Measurements from ENCODE around the gene SERINC5. TPM values are rescaled to one million over a fixed set of nuclear protein-coding genes. Genes with fewer than 3 reads are reported as not detected.

SERINC5 gene
- total and polyA plus RNA-seq, 2 of the 4 experiments (the other 2 are of a cell fraction), result 5.0 to 8.1 TPM

DNA sequence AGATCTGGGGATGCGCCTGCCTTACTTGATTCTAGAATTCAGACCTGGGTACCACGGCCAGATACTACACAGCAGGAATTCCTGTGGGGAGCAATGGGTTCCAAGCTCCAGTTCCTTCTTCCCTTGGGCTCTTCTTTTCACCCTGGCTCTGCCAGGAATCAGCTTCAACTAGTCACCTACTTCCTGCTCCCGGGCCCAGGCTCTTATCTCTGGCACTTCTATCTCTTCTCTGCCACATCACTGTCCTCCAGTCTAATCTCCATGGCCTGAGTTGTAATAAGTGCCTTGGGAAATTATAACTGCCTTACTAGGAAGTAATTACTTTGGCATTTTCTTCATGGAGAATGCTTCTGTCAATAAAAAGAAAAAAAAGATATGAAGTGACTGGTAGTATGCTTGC, 26.2 kb upstream of the SERINC5 start:
- Histone ChIP-seq H3K79me1 (ENCODE audit: low read depth in 1 of 2, low read length in 2 of 2) (no peaks in the 10 kb centered on the region), H2BK5ac (ENCODE audit: low read depth, low read length, poor library complexity, severe bottlenecking) (no peak overlapping the region), H3K9ac (ENCODE audit: low read depth, low read length) (no peak overlapping the region), H2AK5ac (ENCODE audit: low read depth, low read length) (no peak overlapping the region), H3K4me3 (ENCODE audit: insufficient read depth, low read depth, low read length) (no peak overlapping the region), H3K56ac (ENCODE audit: extremely low read depth, insufficient read depth, low read length) (no peak overlapping the region), H3K14ac (replicated peaks; ENCODE audit: low read depth, low read length) (no peak overlapping the region), H3K36me3 (ENCODE audit: control insufficient read depth, insufficient read depth, low read length) (no peaks in the 10 kb centered on the region), H3K4me2 (ENCODE audit: low read depth, low read length) (no peak overlapping the region), H4K91ac (ENCODE audit: insufficient read depth, low read depth, low read length) (no peak overlapping the region), H4K20me1 (ENCODE audit: insufficient read depth, low read length) (no peaks in the 10 kb centered on the region), H3K23ac (ENCODE audit: low read depth, low read length) (no peak overlapping the region), H2BK120ac (ENCODE audit: low read depth, low read length) (no peak overlapping the region), H3K9me1 (ENCODE audit: insufficient read depth, low read length) (no peaks in the 10 kb centered on the region), H3K18ac (ENCODE audit: low read depth, low read length) (no peak overlapping the region), H4K5ac (ENCODE audit: low read depth, low read length) (no peak overlapping the region), H3K4ac (ENCODE audit: low read depth, low read length) (no peak overlapping the region), H3K27ac (ENCODE audit: insufficient read depth, low read length) (no peak overlapping the region), H2AK9ac (replicated peaks; ENCODE audit: low read depth, low read length, poor library complexity) (no peak overlapping the region), H3K27me3 (ENCODE audit: control insufficient read depth, insufficient read depth, low read length) (peaks cover 8% of the 10 kb centered on the region), H2BK15ac (ENCODE audit: low read depth, low read length) (no peak overlapping the region), H3K9me3 (ENCODE audit: control insufficient read depth, insufficient read depth, low read length) (no peaks in the 10 kb centered on the region), H2BK20ac (ENCODE audit: low read depth, low read length) (no peak overlapping the region), H2AFZ (replicated peaks; ENCODE audit: low read length, poor library complexity) (no peak overlapping the region), H4K8ac (ENCODE audit: low read depth in 2 of 2, low read length in 2 of 2) (no peak overlapping the region), H3K4me1 (ENCODE audit: control insufficient read depth, insufficient read depth, low read length) (no peaks in the 10 kb centered on the region)
- POLR2A ChIA-PET (ENCODE audit: unreplicated experiment), result no interaction called here
- TF ChIP-seq, protein P1, sequence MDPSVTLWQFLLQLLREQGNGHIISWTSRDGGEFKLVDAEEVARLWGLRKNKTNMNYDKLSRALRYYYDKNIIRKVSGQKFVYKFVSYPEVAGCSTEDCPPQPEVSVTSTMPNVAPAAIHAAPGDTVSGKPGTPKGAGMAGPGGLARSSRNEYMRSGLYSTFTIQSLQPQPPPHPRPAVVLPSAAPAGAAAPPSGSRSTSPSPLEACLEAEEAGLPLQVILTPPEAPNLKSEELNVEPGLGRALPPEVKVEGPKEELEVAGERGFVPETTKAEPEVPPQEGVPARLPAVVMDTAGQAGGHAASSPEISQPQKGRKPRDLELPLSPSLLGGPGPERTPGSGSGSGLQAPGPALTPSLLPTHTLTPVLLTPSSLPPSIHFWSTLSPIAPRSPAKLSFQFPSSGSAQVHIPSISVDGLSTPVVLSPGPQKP (IDR thresholded peaks at IDR 0.05; ENCODE audit: borderline replicate concordance, low read depth, low read length), result no peak
- TF ChIP-seq RAD21 (IDR thresholded peaks at IDR 0.05; ENCODE audit: low read length), result no peak
- no peak for TF ChIP-seq POLR2A (IDR thresholded peaks at IDR 0.05; ENCODE audit: low read depth, low read length)
- no peak for TF ChIP-seq NFE2L2 (IDR thresholded peaks at IDR 0.05; ENCODE audit: low read depth, low read length)
- no peak for TF ChIP-seq MAZ (IDR thresholded peaks at IDR 0.05; ENCODE audit: borderline replicate concordance, low read depth, low read length)
- TF ChIP-seq CHD1 (IDR thresholded peaks at IDR 0.05; ENCODE audit: low read depth, low read length), result no peak
- TF ChIP-seq, protein P2, sequence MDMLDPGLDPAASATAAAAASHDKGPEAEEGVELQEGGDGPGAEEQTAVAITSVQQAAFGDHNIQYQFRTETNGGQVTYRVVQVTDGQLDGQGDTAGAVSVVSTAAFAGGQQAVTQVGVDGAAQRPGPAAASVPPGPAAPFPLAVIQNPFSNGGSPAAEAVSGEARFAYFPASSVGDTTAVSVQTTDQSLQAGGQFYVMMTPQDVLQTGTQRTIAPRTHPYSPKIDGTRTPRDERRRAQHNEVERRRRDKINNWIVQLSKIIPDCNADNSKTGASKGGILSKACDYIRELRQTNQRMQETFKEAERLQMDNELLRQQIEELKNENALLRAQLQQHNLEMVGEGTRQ (IDR thresholded peaks at IDR 0.05; ENCODE audit: low read depth, low read length), result no peak
- no peak for TF ChIP-seq CEBPB (IDR thresholded peaks at IDR 0.05; ENCODE audit: low read depth, low read length)
- no peak for TF ChIP-seq SMC3 (IDR thresholded peaks at IDR 0.05; ENCODE audit: low read depth, low read length)
- no peak for TF ChIP-seq RCOR1 (IDR thresholded peaks at IDR 0.05; ENCODE audit: insufficient replicate concordance, low read length)
- TF ChIP-seq RFX5 (IDR thresholded peaks at IDR 0.05; ENCODE audit: low read depth, low read length), result no peak
- TF ChIP-seq, protein P3, sequence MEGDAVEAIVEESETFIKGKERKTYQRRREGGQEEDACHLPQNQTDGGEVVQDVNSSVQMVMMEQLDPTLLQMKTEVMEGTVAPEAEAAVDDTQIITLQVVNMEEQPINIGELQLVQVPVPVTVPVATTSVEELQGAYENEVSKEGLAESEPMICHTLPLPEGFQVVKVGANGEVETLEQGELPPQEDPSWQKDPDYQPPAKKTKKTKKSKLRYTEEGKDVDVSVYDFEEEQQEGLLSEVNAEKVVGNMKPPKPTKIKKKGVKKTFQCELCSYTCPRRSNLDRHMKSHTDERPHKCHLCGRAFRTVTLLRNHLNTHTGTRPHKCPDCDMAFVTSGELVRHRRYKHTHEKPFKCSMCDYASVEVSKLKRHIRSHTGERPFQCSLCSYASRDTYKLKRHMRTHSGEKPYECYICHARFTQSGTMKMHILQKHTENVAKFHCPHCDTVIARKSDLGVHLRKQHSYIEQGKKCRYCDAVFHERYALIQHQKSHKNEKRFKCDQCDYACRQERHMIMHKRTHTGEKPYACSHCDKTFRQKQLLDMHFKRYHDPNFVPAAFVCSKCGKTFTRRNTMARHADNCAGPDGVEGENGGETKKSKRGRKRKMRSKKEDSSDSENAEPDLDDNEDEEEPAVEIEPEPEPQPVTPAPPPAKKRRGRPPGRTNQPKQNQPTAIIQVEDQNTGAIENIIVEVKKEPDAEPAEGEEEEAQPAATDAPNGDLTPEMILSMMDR (conservative IDR thresholded peaks at IDR 0.05; ENCODE audit: low read depth, low read length), result no peak
- TF ChIP-seq BHLHE40 (IDR thresholded peaks at IDR 0.05; ENCODE audit: low read depth, low read length), result no peak
- TF ChIP-seq MXI1 (IDR thresholded peaks at IDR 0.05; ENCODE audit: borderline replicate concordance, low read depth, low read length), result no peak
- no peak for TF ChIP-seq MAFK (IDR thresholded peaks at IDR 0.05; ENCODE audit: low read depth, low read length)
- TF ChIP-seq FOS (IDR thresholded peaks at IDR 0.05; ENCODE audit: low read depth, low read length), result no peak
- dilution Hi-C loops (cut with HindIII; ENCODE audit: low sequenced_read_pairs, unreplicated experiment), result no loop called here
- DNase-seq, result no peak
- in situ Hi-C loops (cut with MboI; ENCODE audit: low sequenced_read_pairs), result no loop called here
- BruUV-seq (replicated peaks), result no TSS peak
- intact Hi-C loops (cut with micrococcal nuclease), result no loop called here
- CTCF ChIA-PET, result no interaction called here
- ATAC-seq (ENCODE audit: low read depth), result no peak
- WGBS, 2 experiments (ENCODE audit: extremely low coverage in 2 of 2, insufficient read length in 1 of 2), result 50% methylated on average over 1 of the region's 3 CpGs; no CpG with 5 or more reads in 1 of the 2 experiments
